Ascending aorta (tissue), 2 donors: Measurements from ENCODE around the gene PDE9A. TPM values are rescaled to one million over a fixed set of nuclear protein-coding genes. Genes with fewer than 3 reads are reported as not detected.
"Not testable (repeated sequence)": the region's sequence is repeated elsewhere in the genome, so short reads cannot be mapped to it uniquely, and the experiment has no call there.

Source experiments
- DNase-seq, 2 donors: peaks; one replicate each; pipeline ENCODE4 v3.0.0-alpha.2; 2019; ENCODE audit warnings: low spot score in 2 of 2
- H3K27ac ChIP-seq, 2 donors: fragments of 200-600 bp; sonication (generic); one replicate each; pipeline ENCODE4 v1.5.1; 2016 to 2017; ENCODE audit warnings: mild to moderate bottlenecking in 1 of 2
- H3K27me3 ChIP-seq: fragments of 200-600 bp; sonication (generic); one replicate; pipeline ENCODE4 v1.5.1; 2017
- H3K36me3 ChIP-seq, 2 donors: fragments of 200-600 bp; sonication (generic); one replicate each; pipeline ENCODE4 v1.5.1; 2016
- H3K4me1 ChIP-seq, 2 donors: fragments of 200-600 bp; sonication (generic); one replicate each; pipeline ENCODE4 v1.5.1; 2016 to 2017; ENCODE audit warnings: mild to moderate bottlenecking in 1 of 2
- H3K4me3 ChIP-seq, 2 donors: fragments of 200-600 bp; sonication (generic); one replicate each; pipeline ENCODE4 v1.5.1; 2016 to 2017; ENCODE audit warnings: mild to moderate bottlenecking in 1 of 2
- H3K9me3 ChIP-seq, 2 donors: fragments of 200-600 bp; sonication (generic); one replicate each; pipeline ENCODE4 v1.5.1; 2016
- intact Hi-C: fragments of 100-400 bp; cut with DNase I; formaldehyde crosslinking; loops from one replicate; pipeline ENCODE4 v1.15.1; 2023
- total RNA-seq: library from RNA; depleted of rRNA; stranded (reverse); fragments of >200 nt; gene quantifications from one replicate; pipeline ENCODE4 v1.1.0, GENCODE V29; 2016
- TF ChIP-seq, protein P1 (sequence below), 3 experiments: fragments of 200-600 bp in 2 of 3; fragments of 450-650 bp in 1 of 3; sonication (generic) in 2 of 3; IDR thresholded peaks; one replicate each; pipeline ENCODE4 v1.5.1; 2016 to 2019; ENCODE audit warnings: antibody characterized with exemption in 3 of 3, mild to moderate bottlenecking in 1 of 3, moderate library complexity in 1 of 3

Gene PDE9A
- total RNA-seq, 1 donor from 2014 or later = 2.2 TPM

DNA sequence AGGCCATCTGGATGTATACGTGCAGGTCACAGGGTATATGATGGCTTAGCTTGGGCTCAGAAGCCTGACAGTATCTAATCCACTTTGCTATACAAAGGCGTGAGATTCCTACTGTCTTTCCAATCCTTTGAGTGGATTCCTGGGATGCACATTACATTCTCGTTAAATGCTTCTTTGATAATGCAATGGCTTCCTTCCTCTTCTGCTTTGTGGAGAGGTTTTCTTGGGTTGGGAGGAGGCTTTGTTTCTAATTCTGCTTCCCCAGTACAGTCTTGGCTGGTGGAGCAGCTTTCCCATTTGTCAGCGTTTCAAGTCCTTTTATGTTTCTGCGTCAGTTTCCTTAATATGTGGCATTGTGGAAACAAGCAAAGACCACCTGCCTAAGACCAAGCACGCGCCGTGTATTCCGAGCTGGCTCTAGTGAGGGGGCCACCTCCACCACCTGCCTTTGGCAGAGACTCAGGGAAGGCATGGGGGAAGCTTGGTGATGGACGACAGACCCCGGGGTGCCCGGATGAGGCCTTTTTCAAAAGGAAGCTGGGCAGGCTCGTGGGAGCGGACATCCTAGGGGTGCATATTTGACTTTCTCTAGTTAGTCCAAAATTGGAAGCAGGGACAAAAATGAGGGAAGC is 153.2 kb downstream of the PDE9A start:
- TF ChIP-seq, protein P1, sequence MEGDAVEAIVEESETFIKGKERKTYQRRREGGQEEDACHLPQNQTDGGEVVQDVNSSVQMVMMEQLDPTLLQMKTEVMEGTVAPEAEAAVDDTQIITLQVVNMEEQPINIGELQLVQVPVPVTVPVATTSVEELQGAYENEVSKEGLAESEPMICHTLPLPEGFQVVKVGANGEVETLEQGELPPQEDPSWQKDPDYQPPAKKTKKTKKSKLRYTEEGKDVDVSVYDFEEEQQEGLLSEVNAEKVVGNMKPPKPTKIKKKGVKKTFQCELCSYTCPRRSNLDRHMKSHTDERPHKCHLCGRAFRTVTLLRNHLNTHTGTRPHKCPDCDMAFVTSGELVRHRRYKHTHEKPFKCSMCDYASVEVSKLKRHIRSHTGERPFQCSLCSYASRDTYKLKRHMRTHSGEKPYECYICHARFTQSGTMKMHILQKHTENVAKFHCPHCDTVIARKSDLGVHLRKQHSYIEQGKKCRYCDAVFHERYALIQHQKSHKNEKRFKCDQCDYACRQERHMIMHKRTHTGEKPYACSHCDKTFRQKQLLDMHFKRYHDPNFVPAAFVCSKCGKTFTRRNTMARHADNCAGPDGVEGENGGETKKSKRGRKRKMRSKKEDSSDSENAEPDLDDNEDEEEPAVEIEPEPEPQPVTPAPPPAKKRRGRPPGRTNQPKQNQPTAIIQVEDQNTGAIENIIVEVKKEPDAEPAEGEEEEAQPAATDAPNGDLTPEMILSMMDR (IDR thresholded peaks at IDR 0.05) = no peak
- Histone ChIP-seq H3K4me3 (no peak overlapping the region), H3K4me1 (no peaks in the 10 kb centered on the region), H3K9me3 (no peaks in the 10 kb centered on the region), H3K36me3 (no peaks in the 10 kb centered on the region), H3K27ac (no peak overlapping the region), H3K27me3 (no peaks in the 10 kb centered on the region)
- intact Hi-C loops = no loop called here
- no peak for DNase-seq

DNA sequence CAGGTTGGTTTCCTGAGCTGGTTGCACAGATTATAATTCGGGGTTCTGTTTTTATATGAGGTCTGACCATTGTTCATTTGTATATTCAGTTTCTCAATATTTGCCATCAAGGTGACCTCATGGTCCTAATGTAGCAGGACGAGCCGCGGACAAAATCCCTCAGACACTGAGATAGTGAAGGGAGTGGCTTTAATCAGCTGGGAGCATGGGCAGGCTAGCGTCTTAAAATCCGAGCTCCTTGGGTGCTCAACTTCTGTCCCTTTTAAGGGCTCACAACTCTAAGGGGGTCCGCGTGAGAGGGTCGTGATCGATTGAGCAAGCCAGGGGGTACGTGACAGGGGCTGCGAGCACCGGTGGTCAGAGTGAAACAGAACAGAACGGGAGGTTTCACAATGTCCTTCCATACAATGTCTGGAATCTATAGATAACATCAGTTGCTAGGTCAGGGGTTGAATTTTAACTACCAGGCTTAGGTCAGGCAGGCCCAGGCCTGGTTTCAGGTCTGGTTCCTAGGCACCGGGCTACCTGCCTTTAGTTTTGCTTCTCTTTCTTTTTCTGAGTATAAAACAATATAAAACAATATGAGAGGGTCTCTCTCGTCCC is 154.0 kb downstream of the PDE9A start:
- DNase-seq, intact Hi-C loops, H3K36me3 ChIP-seq, H3K4me1 ChIP-seq, H3K27ac ChIP-seq, H3K9me3 ChIP-seq, H3K27me3 ChIP-seq, H3K4me3 ChIP-seq: not testable (repeated sequence)

DNA sequence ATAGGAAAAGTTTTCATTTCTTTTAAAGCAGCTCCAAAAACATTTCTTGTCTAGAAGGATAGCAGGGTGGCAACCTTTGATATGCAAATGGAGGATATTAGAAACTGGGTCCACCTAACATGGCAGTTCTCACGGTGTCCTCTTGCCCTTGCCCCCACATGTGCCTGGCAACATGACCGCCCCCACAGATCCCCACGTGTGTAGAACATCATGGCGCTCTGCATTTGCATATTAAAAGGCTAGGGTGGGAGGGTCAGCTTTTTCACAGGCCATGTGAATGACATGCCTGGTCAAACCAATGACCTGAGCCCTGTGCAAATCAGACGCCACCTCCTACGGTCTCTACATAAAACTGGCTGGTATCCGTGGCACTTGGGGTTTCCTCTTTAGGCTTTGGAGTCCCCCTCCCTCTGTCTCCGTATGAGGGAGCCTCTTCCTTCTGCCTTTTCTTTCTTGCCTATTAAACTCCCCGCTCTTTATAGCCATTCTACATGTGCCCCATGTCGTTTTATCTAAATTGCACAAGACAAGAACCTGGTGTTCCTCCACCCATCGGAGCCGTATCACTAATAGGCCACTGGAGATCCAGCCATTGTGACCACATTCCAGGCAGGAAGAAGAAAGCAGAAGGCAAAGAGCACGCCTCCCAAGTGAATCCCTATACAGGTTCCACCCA is 154.7 kb downstream of the PDE9A start:
- H3K27ac ChIP-seq = no peak overlapping the region
- no peaks in the 10 kb centered on the region for H3K36me3 ChIP-seq
- H3K4me1 ChIP-seq = no peaks in the 10 kb centered on the region
- intact Hi-C loops = no loop called here
- no peak for DNase-seq
- no peak overlapping the region for H3K4me3 ChIP-seq
- no peaks in the 10 kb centered on the region for H3K9me3 ChIP-seq
- TF ChIP-seq, protein P1 (IDR thresholded peaks at IDR 0.05) = no peak
- no peaks in the 10 kb centered on the region for H3K27me3 ChIP-seq

DNA sequence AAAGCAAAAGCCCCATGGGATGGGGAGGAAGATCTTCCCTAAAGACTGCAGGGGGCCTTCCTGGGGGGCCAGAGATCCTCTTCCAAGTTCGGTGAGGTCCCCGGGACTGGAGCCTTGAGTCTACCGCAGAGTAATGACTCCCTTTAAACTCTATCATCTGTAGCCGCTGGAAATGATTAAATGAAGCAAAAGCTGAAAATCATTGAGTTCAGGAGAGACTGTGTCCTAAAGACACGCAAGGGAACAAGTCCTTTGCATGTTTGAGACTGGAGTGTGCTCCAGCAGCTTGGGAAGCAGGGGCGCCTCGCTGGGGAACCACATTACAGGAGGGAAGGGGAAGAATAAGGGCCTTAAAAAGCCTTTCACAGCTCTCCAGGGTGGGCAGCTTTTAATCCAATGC is 155.8 kb downstream of the PDE9A start:
- Histone ChIP-seq H3K27ac (no peak overlapping the region), H3K36me3 (no peaks in the 10 kb centered on the region), H3K9me3 (no peaks in the 10 kb centered on the region), H3K4me1 (no peaks in the 10 kb centered on the region), H3K4me3 (no peak overlapping the region), H3K27me3 (no peaks in the 10 kb centered on the region)
- DNase-seq = no peak
- TF ChIP-seq, protein P1 (IDR thresholded peaks at IDR 0.05) = no peak
- intact Hi-C loops = no loop called here

DNA sequence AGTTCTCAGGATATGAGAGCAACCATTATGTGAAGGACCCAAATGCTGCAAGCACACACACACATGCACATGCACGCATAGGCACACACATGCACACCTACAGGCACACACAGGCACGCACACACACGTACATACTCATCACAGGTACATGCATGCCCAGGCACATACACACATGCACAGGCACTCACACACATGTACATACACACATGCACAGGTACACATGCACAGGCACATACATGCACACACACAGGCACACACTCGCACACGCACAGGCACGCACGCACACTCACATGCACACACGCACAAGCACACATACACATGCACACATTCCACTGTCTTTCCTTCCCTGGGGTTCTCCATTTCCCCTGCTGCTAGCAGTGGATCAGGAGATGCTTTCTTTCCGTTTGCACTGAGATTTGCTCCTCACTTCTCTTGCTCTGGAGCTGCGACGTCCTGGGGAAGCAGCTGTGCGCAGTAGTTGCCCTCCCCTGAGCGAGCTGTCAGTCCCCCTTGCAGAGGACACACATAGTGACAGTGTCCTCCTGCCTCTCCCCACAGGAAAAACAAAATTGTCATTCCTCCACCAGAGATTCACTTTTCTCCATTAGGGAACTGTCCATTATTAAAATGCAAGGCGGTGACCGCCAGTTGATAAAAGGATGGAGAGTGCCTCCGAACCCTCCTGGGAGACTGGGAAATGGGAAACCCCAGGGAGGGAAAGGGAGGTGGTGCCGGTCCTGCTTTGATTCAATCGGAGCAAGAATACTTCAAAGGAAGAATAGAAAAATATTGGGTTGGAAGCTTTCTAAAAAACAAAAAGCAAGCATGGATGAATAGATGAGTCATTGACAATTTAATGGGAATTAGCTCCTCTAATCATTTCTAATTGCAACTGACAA is 156.4 kb downstream of the PDE9A start:
- Histone ChIP-seq H3K9me3 (no peaks in the 10 kb centered on the region), H3K36me3 (no peaks in the 10 kb centered on the region), H3K4me3 (no peak overlapping the region), H3K4me1 (no peaks in the 10 kb centered on the region), H3K27me3 (no peaks in the 10 kb centered on the region), H3K27ac (no peak overlapping the region)
- intact Hi-C loops = no loop called here
- DNase-seq = no peak
- TF ChIP-seq, protein P1 (IDR thresholded peaks at IDR 0.05) = no peak
